SK-N-SH (cell line): ENCODE measurements around the gene GUCY1A2.

ENCODE experiments used
- CTCF ChIP-seq: fragments of 200-600 bp; sonication (generic); IDR thresholded peaks from 2 replicates; pipeline ENCODE4 v1.6.1; 2017; ENCODE audit warnings: antibody characterized with exemption, mild to moderate bottlenecking, moderate library complexity
- ELF1 ChIP-seq: IDR thresholded peaks from 2 replicates; pipeline ENCODE4 v1.4.0; 2012
- EP300 ChIP-seq, 2 experiments: IDR thresholded peaks; 2 replicates each; pipeline versions ENCODE4 v1.4.0 to v1.6.1; 2012; ENCODE audit warnings: borderline replicate concordance in 1 of 2, low read depth in 1 of 2, low read length in 1 of 2
- NFIC ChIP-seq: IDR thresholded peaks from 2 replicates; pipeline ENCODE4 v1.4.0; 2012; ENCODE audit warnings: borderline replicate concordance
- POLR2AphosphoS5 ChIP-seq: IDR thresholded peaks from 2 replicates; pipeline ENCODE4 v1.6.1; 2012; ENCODE audit warnings: low read depth, low read length
- RAD21 ChIP-seq: IDR thresholded peaks from 2 replicates; pipeline ENCODE4 v1.6.1; 2012; ENCODE audit warnings: mild to moderate bottlenecking, low read length
- TEAD4 ChIP-seq: IDR thresholded peaks from 2 replicates; pipeline ENCODE4 v1.4.0; 2012; ENCODE audit warnings: mild to moderate bottlenecking, borderline replicate concordance; ENCODE audit not compliant: insufficient read depth
- USF2 ChIP-seq: fragments of 150-350 bp; IDR thresholded peaks from 2 replicates; pipeline ENCODE4 v1.6.1; 2017; ENCODE audit warnings: antibody characterized with exemption, low read length, low read depth, borderline replicate concordance

- TF ChIP-seq TEAD4 (no peak), CTCF (no peak), NFIC (no peak), EP300 (IDR thresholded peaks at IDR 0.05; ENCODE audit: borderline replicate concordance in 1 of 2, low read depth in 1 of 2, low read length in 1 of 2) (no peak), USF2 (no peak), ELF1 (no peak), RAD21 (no peak), POLR2AphosphoS5 (no peak)
Observed at GRCh38 chr11:106828576-106828975, 189.7 kb downstream of the GUCY1A2 start.
